GM23338 (cell line): ENCODE data around the gene TSPAN33. TPM values are rescaled to one million over a fixed set of nuclear protein-coding genes. Genes with fewer than 3 reads are reported as not detected.

Experiments
- ATAC-seq: fragments of 200-7000 bp; cut with Tn5 transposase; 3 replicates; pipeline ENCODE4 v1.9.1; 2020
- DNase-seq: peaks from one replicate; pipeline ENCODE4 v3.0.0-alpha.2; 2015; ENCODE audit warnings: low spot score
- H2AFZ ChIP-seq: fragments of 200-600 bp; sonication (generic); 2 replicates; pipeline ENCODE4 v1.8.0; 2016; ENCODE audit warnings: antibody characterized with exemption, mild to moderate bottlenecking, moderate library complexity
- H3F3A ChIP-seq: fragments of 200-600 bp; sonication (generic); replicated peaks from 2 replicates; pipeline ENCODE4 v1.8.0; 2017; ENCODE audit warnings: antibody characterized with exemption, mixed run types, low read depth
- H3K27ac ChIP-seq: fragments of 200-600 bp; sonication (generic); 2 replicates; pipeline ENCODE4 v1.6.1; 2016; ENCODE audit warnings: low read depth
- H3K27me3 ChIP-seq: fragments of 200-600 bp; sonication (generic); 2 replicates; pipeline ENCODE4 v1.8.0; 2016; ENCODE audit warnings: mild to moderate bottlenecking, mixed run types, moderate library complexity; ENCODE audit not compliant: insufficient read depth
- H3K36me3 ChIP-seq: fragments of 200-600 bp; sonication (generic); 2 replicates; pipeline ENCODE4 v1.8.0; 2016; ENCODE audit warnings: mild to moderate bottlenecking; ENCODE audit not compliant: insufficient read depth
- H3K4me1 ChIP-seq: fragments of 200-600 bp; sonication (generic); 2 replicates; pipeline ENCODE4 v1.8.0; 2016; ENCODE audit warnings: mild to moderate bottlenecking, moderate library complexity; ENCODE audit not compliant: insufficient read depth
- H3K4me2 ChIP-seq: fragments of 200-600 bp; sonication (generic); 2 replicates; pipeline ENCODE4 v1.7.1; 2017; ENCODE audit warnings: mixed run types
- H3K4me3 ChIP-seq: fragments of 200-600 bp; sonication (generic); 2 replicates; pipeline ENCODE4 v1.6.1; 2016; ENCODE audit warnings: mixed run types
- H3K79me2 ChIP-seq: fragments of 200-600 bp; sonication (generic); replicated peaks from 2 replicates; pipeline ENCODE4 v1.8.0; 2017; ENCODE audit warnings: mild to moderate bottlenecking; ENCODE audit not compliant: insufficient read depth
- H3K9me2 ChIP-seq: fragments of 200-600 bp; sonication (generic); 2 replicates; pipeline ENCODE4 v1.8.0; 2017; ENCODE audit not compliant: insufficient read depth
- H4K20me1 ChIP-seq: fragments of 200-600 bp; sonication (generic); replicated peaks from 2 replicates; pipeline ENCODE4 v1.8.0; 2017; ENCODE audit warnings: mild to moderate bottlenecking; ENCODE audit not compliant: insufficient read depth
- H3K27ac Mint-ChIP-seq: 2 replicates; pipeline ENCODE4 v1.8.0; 2020; ENCODE audit warnings: inconsistent platforms, mild to moderate bottlenecking, moderate library complexity, mixed read lengths
- H3K27me3 Mint-ChIP-seq: 3 replicates; pipeline ENCODE4 v1.8.0; 2022; ENCODE audit warnings: low read depth, mild to moderate bottlenecking, moderate library complexity, mixed read lengths, inconsistent platforms; ENCODE audit not compliant: insufficient read depth, poor library complexity
- H3K36me3 Mint-ChIP-seq: 3 replicates; pipeline ENCODE4 v1.8.0; 2021; ENCODE audit warnings: low read depth, mild to moderate bottlenecking, inconsistent platforms, moderate library complexity, mixed read lengths
- H3K4me1 Mint-ChIP-seq: 3 replicates; pipeline ENCODE4 v1.8.0; 2020; ENCODE audit warnings: mild to moderate bottlenecking, inconsistent platforms, mixed read lengths
- H3K4me3 Mint-ChIP-seq: 3 replicates; pipeline ENCODE4 v1.8.0; 2021; ENCODE audit warnings: moderate library complexity, mild to moderate bottlenecking, inconsistent platforms, mixed read lengths
- H3K9me3 Mint-ChIP-seq: 3 replicates; pipeline ENCODE4 v1.8.0; 2020; ENCODE audit warnings: moderate library complexity, mild to moderate bottlenecking, inconsistent platforms, mixed read lengths
- CREB1 ChIP-seq: fragments of 250-450 bp; sonication (Bioruptor Pico); IDR thresholded peaks from 2 replicates; pipeline ENCODE4 v1.5.0; 2020; ENCODE audit warnings: low read depth, mild to moderate bottlenecking, moderate library complexity
- ETS1 ChIP-seq: IDR thresholded peaks from 2 replicates; pipeline ENCODE4 v1.6.1; 2016; ENCODE audit warnings: antibody characterized with exemption
- EZH2 ChIP-seq: fragments of 200-600 bp; sonication (generic); IDR thresholded peaks from one replicate; pipeline ENCODE4 v1.8.0; 2017; ENCODE audit warnings: antibody characterized with exemption, mild to moderate bottlenecking, low read depth; ENCODE audit not compliant: unreplicated experiment
- EZH2phosphoT487 ChIP-seq: fragments of 200-600 bp; sonication (generic); IDR thresholded peaks from one replicate; pipeline ENCODE4 v1.8.1; 2018; ENCODE audit warnings: antibody characterized with exemption; ENCODE audit not compliant: unreplicated experiment
- JUNB ChIP-seq: IDR thresholded peaks from one replicate; pipeline ENCODE4 v1.6.1; 2016; ENCODE audit warnings: antibody characterized with exemption; ENCODE audit not compliant: unreplicated experiment
- NANOG ChIP-seq: IDR thresholded peaks from 2 replicates; pipeline ENCODE4 v1.6.1; 2016; ENCODE audit warnings: antibody characterized with exemption, borderline replicate concordance
- POLR2AphosphoS5 ChIP-seq: IDR thresholded peaks from 2 replicates; pipeline ENCODE4 v1.6.1; 2016; ENCODE audit warnings: antibody characterized with exemption, low read depth
- REST ChIP-seq: IDR thresholded peaks from one replicate; pipeline ENCODE4 v1.6.1; 2018; ENCODE audit warnings: antibody characterized with exemption; ENCODE audit not compliant: unreplicated experiment
- STAT1 ChIP-seq: IDR thresholded peaks from one replicate; pipeline ENCODE4 v1.6.1; 2016; ENCODE audit warnings: antibody characterized with exemption; ENCODE audit not compliant: unreplicated experiment
- ZNF114 ChIP-seq: fragments of 250-450 bp; sonication (Bioruptor Pico); IDR thresholded peaks from 2 replicates; pipeline ENCODE4 v1.5.0; 2020; ENCODE audit warnings: mild to moderate bottlenecking, moderate library complexity
- ZNF331 ChIP-seq: fragments of 250-450 bp; sonication (Bioruptor Pico); IDR thresholded peaks from 2 replicates; pipeline ENCODE4 v1.5.0; 2020; ENCODE audit warnings: low read depth, mild to moderate bottlenecking, moderate library complexity
- ZNF462 ChIP-seq: fragments of 250-450 bp; sonication (Bioruptor Pico); IDR thresholded peaks from 2 replicates; pipeline ENCODE4 v1.5.0; 2020; ENCODE audit warnings: mild to moderate bottlenecking, moderate library complexity
- polyA plus RNA-seq: library from polyadenylated mRNA; unstranded; fragments of >200 nt; fragmentation: Nextera tagmentation; extraction: Ambion mirVana; gene quantifications from 2 replicates; pipeline ENCODE4 v1.2.1, GENCODE V29; 2016
- total RNA-seq: library from RNA; depleted of rRNA; stranded (reverse); fragments of >200 nt; shearing (Covaris generic); gene quantifications from 2 replicates; pipeline ENCODE4 v1.2.3, GENCODE V29; 2014
- TF ChIP-seq, protein P1 (sequence below), 2 experiments: fragments of 200-600 bp in 1 of 2; sonication (generic) in 1 of 2; conservative IDR thresholded peaks; 2 replicates each; pipeline versions ENCODE4 v1.5.1 to v1.6.1; 2016 to 2017; ENCODE audit warnings: antibody characterized with exemption in 2 of 2, low read depth in 2 of 2, mild to moderate bottlenecking in 2 of 2, moderate library complexity in 1 of 2

The TSPAN33 gene
- total and polyA plus RNA-seq, 2 experiments from 2014 or later = 17.6 to 51.5 TPM

GRCh38 chr7:129186749-129187260, 42.3 kb downstream of the TSPAN33 start:
- Mint-ChIP-seq H3K4me1 (peaks cover 27% of the 10 kb centered on the region), H3K9me3 (no peaks in the 10 kb centered on the region; the same call in 2 of the 3 replicates), H3K36me3 (peaks cover 2% of the 10 kb centered on the region; the same call in 1 of the 3 replicates), H3K27ac (no peak overlapping the region), H3K27me3 (peaks cover 25% of the 10 kb centered on the region), H3K4me3 (no peak overlapping the region)
- Histone ChIP-seq H3K36me3 (no peaks in the 10 kb centered on the region), H3K27me3 (peaks cover 28% of the 10 kb centered on the region), H3F3A (peaks cover 3% of the 10 kb centered on the region; the same call in 1 of the 2 replicates), H3K4me3 (peak overlapping the region; percentile 98; the same call in 1 of the 2 replicates), H3K4me1 (peaks cover 25% of the 10 kb centered on the region), H2AFZ (no peak overlapping the region), H3K9me2 (no peaks in the 10 kb centered on the region), H3K4me2 (no peak overlapping the region), H4K20me1 (peaks cover 19% of the 10 kb centered on the region), H3K79me2 (peaks cover 26% of the 10 kb centered on the region), H3K27ac (no peak overlapping the region)
- DNase-seq (no peak), ATAC-seq (no peak)
- no peak for TF ChIP-seq REST
- no peak for TF ChIP-seq JUNB
- no peak for TF ChIP-seq ZNF331 (CRISPR knock-in tag)
- TF ChIP-seq ZNF462 (CRISPR knock-in tag) = no peak
- no peak for TF ChIP-seq EZH2phosphoT487
- TF ChIP-seq EZH2 = no peak
- TF ChIP-seq ETS1 = no peak
- no peak for TF ChIP-seq NANOG
- no peak for TF ChIP-seq STAT1
- no peak for TF ChIP-seq ZNF114 (CRISPR knock-in tag)
- no peak for TF ChIP-seq CREB1
- TF ChIP-seq POLR2AphosphoS5 = no peak
- TF ChIP-seq, protein P1, sequence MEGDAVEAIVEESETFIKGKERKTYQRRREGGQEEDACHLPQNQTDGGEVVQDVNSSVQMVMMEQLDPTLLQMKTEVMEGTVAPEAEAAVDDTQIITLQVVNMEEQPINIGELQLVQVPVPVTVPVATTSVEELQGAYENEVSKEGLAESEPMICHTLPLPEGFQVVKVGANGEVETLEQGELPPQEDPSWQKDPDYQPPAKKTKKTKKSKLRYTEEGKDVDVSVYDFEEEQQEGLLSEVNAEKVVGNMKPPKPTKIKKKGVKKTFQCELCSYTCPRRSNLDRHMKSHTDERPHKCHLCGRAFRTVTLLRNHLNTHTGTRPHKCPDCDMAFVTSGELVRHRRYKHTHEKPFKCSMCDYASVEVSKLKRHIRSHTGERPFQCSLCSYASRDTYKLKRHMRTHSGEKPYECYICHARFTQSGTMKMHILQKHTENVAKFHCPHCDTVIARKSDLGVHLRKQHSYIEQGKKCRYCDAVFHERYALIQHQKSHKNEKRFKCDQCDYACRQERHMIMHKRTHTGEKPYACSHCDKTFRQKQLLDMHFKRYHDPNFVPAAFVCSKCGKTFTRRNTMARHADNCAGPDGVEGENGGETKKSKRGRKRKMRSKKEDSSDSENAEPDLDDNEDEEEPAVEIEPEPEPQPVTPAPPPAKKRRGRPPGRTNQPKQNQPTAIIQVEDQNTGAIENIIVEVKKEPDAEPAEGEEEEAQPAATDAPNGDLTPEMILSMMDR (conservative IDR thresholded peaks at IDR 0.05; ENCODE audit: low read depth in 2 of 2) = no peak
